ENCODE measurements around the gene KLHL41.
"Not testable (repeated sequence)": the region's sequence is repeated elsewhere in the genome, so short reads cannot be mapped to it uniquely, and the experiment has no call there.

KLHL41 gene

GRCh38 chr2:169573974-169574299, 64.4 kb downstream of the KLHL41 start:
- DNase-seq = no peak

- DNase-seq = not testable (repeated sequence)
Measured at GRCh38 chr2:169574539-169574938, 65.0 kb downstream of the KLHL41 start.

- DNase-seq = not testable (repeated sequence)
Measured at GRCh38 chr2:169575264-169575663, 65.8 kb downstream of the KLHL41 start.
